Measurements from ENCODE around the gene RPS21. TPM values are rescaled to one million over a fixed set of nuclear protein-coding genes. Genes with fewer than 3 reads are reported as not detected.

The RPS21 gene
- total and polyA plus RNA-seq, 2 experiments from 2014 or later, result 639 to 1,039 TPM

- H3K27me3 ChIP-seq (replicated peaks; ENCODE audit: insufficient read depth), result peaks cover 9% of the 10 kb centered on the region; the same call in 1 of the 2 replicates
- H4K20me1 ChIP-seq (ENCODE audit: insufficient read depth), result no peaks in the 10 kb centered on the region
- TF ChIP-seq EZH2phosphoT487 (IDR thresholded peaks at IDR 0.05; ENCODE audit: insufficient read depth, low read depth) (no peak), EZH2 (IDR thresholded peaks at IDR 0.05; ENCODE audit: insufficient read depth, poor library complexity, severe bottlenecking) (peak; percentile 47)
- 17 to 22% methylated on average over 7 to 10 of the region's 10 CpGs for WGBS, 2 experiments (ENCODE audit: low coverage in 1 of 2, low lambda C conversion rate in 2 of 2, missing lambda C conversion rate in 2 of 2)
- DNase-seq, result no peak
- H3K9ac ChIP-seq, result no peak overlapping the region
- no peaks in the 10 kb centered on the region for H3K9me2 ChIP-seq (ENCODE audit: insufficient read depth)
- in situ Hi-C loops (cut with MboI), result no loop called here
- no peaks in the 10 kb centered on the region for H3F3A ChIP-seq (ENCODE audit: insufficient read depth)
- H3K27ac ChIP-seq, result no peak overlapping the region
- peaks cover 21% of the 10 kb centered on the region for H3K4me1 ChIP-seq (ENCODE audit: insufficient read depth)
- H3K9me3 ChIP-seq (ENCODE audit: low read depth), result no peaks in the 10 kb centered on the region
- H3K4me2 ChIP-seq (ENCODE audit: unreplicated experiment), result peak overlapping the region; percentile 74
- H3K79me2 ChIP-seq (ENCODE audit: insufficient read depth), result no peaks in the 10 kb centered on the region
- H2AFZ ChIP-seq, result no peak overlapping the region
- H3K36me3 ChIP-seq (ENCODE audit: low read depth), result no peaks in the 10 kb centered on the region
- H3K4me3 ChIP-seq, result peak overlapping the region; percentile 69
Observed at GRCh38 chr20:62365814-62366369, 21.0 kb upstream of the RPS21 start.

- Histone ChIP-seq H3K9ac (peak overlapping the region; percentile 42; the same call in 1 of the 2 replicates), H3K9me2 (ENCODE audit: insufficient read depth) (no peaks in the 10 kb centered on the region), H2AFZ (no peak overlapping the region), H3K36me3 (ENCODE audit: low read depth) (no peaks in the 10 kb centered on the region), H4K20me1 (ENCODE audit: insufficient read depth) (no peaks in the 10 kb centered on the region), H3K27ac (no peak overlapping the region), H3K4me1 (ENCODE audit: insufficient read depth) (peaks cover 21% of the 10 kb centered on the region), H3K4me2 (ENCODE audit: unreplicated experiment) (peak overlapping the region; percentile 74), H3K9me3 (ENCODE audit: low read depth) (no peaks in the 10 kb centered on the region), H3K27me3 (replicated peaks; ENCODE audit: insufficient read depth) (peaks cover 9% of the 10 kb centered on the region; the same call in 1 of the 2 replicates), H3F3A (ENCODE audit: insufficient read depth) (no peaks in the 10 kb centered on the region), H3K4me3 (peak overlapping the region; percentile 69), H3K79me2 (ENCODE audit: insufficient read depth) (no peaks in the 10 kb centered on the region)
- DNase-seq, result no peak
- in situ Hi-C loops (cut with MboI), result no loop called here
- 1 to 2% methylated on average over 51 to 57 of the region's 72 CpGs for WGBS, 2 experiments (ENCODE audit: low coverage in 1 of 2, low lambda C conversion rate in 2 of 2, missing lambda C conversion rate in 2 of 2)
- peak; percentile 22 for TF ChIP-seq EZH2 (IDR thresholded peaks at IDR 0.05; ENCODE audit: insufficient read depth, poor library complexity, severe bottlenecking)
- TF ChIP-seq EZH2phosphoT487 (IDR thresholded peaks at IDR 0.05; ENCODE audit: insufficient read depth, low read depth), result no peak
Observed at GRCh38 chr20:62366370-62367135, 20.4 kb upstream of the RPS21 start.

- Histone ChIP-seq H3K36me3 (ENCODE audit: low read depth) (no peaks in the 10 kb centered on the region), H3K79me2 (ENCODE audit: insufficient read depth) (no peaks in the 10 kb centered on the region), H3K4me3 (peak within 1 kb of the TSS; percentile 69), H3K9me3 (ENCODE audit: low read depth) (no peaks in the 10 kb centered on the region), H4K20me1 (ENCODE audit: insufficient read depth) (no peaks in the 10 kb centered on the region), H3F3A (ENCODE audit: insufficient read depth) (no peaks in the 10 kb centered on the region), H3K4me1 (ENCODE audit: insufficient read depth) (peaks cover 21% of the 10 kb centered on the region), H3K4me2 (ENCODE audit: unreplicated experiment) (peak within 1 kb of the TSS; percentile 74), H3K9ac (peak within 1 kb of the TSS; percentile 42; the same call in 1 of the 2 replicates), H2AFZ (no peak within 1 kb of the TSS), H3K27ac (no peak within 1 kb of the TSS), H3K9me2 (ENCODE audit: insufficient read depth) (no peaks in the 10 kb centered on the region), H3K27me3 (replicated peaks; ENCODE audit: insufficient read depth) (peaks cover 9% of the 10 kb centered on the region; the same call in 1 of the 2 replicates)
- TF ChIP-seq EZH2phosphoT487 (IDR thresholded peaks at IDR 0.05; ENCODE audit: insufficient read depth, low read depth) (no peak), EZH2 (IDR thresholded peaks at IDR 0.05; ENCODE audit: insufficient read depth, poor library complexity, severe bottlenecking) (no peak)
- in situ Hi-C loops (cut with MboI), result no loop called here
- peak; percentile 70 for DNase-seq
- whole genome bisulfite sequencing, 2 experiments (ENCODE audit: low coverage in 1 of 2, low lambda C conversion rate in 2 of 2, missing lambda C conversion rate in 2 of 2), result 1 to 3% methylated on average over 35 to 63 of the region's 70 CpGs
Observed at GRCh38 chr20:62367136-62367632, 19.7 kb upstream of the RPS21 start, which contains the start of gene LAMA5. LAMA5 (minus strand) TSS chr20:62367312; CDS start chr20:62367245, 67 bp downstream.

- no peak for DNase-seq
- H3K79me2 ChIP-seq (ENCODE audit: insufficient read depth), result no peaks in the 10 kb centered on the region
Observed at GRCh38 chr20:62367633-62368391, 19.1 kb upstream of the RPS21 start.

More at GRCh38 chr20:62367633-62368391, 19.1 kb upstream of the RPS21 start:
- Histone ChIP-seq H3K36me3 (ENCODE audit: low read depth) (no peaks in the 10 kb centered on the region), H3K4me3 (no peak overlapping the region), H2AFZ (no peak overlapping the region), H3K4me1 (ENCODE audit: insufficient read depth) (peaks cover 21% of the 10 kb centered on the region), H3K9me2 (ENCODE audit: insufficient read depth) (no peaks in the 10 kb centered on the region), H3K9me3 (ENCODE audit: low read depth) (no peaks in the 10 kb centered on the region), H3K27ac (no peak overlapping the region), H3F3A (ENCODE audit: insufficient read depth) (no peaks in the 10 kb centered on the region), H3K9ac (no peak overlapping the region), H3K27me3 (replicated peaks; ENCODE audit: insufficient read depth) (peaks cover 9% of the 10 kb centered on the region; the same call in 1 of the 2 replicates), H3K4me2 (ENCODE audit: unreplicated experiment) (peak overlapping the region; percentile 74), H4K20me1 (ENCODE audit: insufficient read depth) (no peaks in the 10 kb centered on the region)
- WGBS, 2 experiments (ENCODE audit: low coverage in 1 of 2, low lambda C conversion rate in 2 of 2, missing lambda C conversion rate in 2 of 2), result 2 to 3% methylated on average over 32 to 37 of the region's 37 CpGs
- in situ Hi-C loops (cut with MboI), result no loop called here
- TF ChIP-seq EZH2phosphoT487 (IDR thresholded peaks at IDR 0.05; ENCODE audit: insufficient read depth, low read depth), result no peak
- TF ChIP-seq EZH2 (IDR thresholded peaks at IDR 0.05; ENCODE audit: insufficient read depth, poor library complexity, severe bottlenecking), result peak; percentile 47

Measured in GM23248 (cell line).